Endothelial cell of umbilical vein (primary cell): Measurements from ENCODE around the gene CORO7. TPM values are rescaled to one million over a fixed set of nuclear protein-coding genes. Genes with fewer than 3 reads are reported as not detected.

ENCODE experiments used
- BruUV-seq: library from RNA; stranded (reverse); fragments of 400-500 nt; replicated peaks from 2 replicates; lab custom pipeline; 2021; lab: Mats Ljungman, UMichigan
- CTCF ChIA-PET: fragments of 300-600, 350-600 bp; sonication (Branson Sonifier 250); formaldehyde crosslinking; loops from one replicate; lab custom pipeline; 2021; ENCODE audit warnings: antibody characterized with exemption, inconsistent platforms; lab: Charles Lee
- POLR2A ChIA-PET: fragments of 300-600, 350-600 bp; sonication (Branson Sonifier 250); formaldehyde crosslinking; loops from one replicate; lab custom pipeline; 2021; ENCODE audit warnings: antibody characterized with exemption, inconsistent platforms; lab: Charles Lee
- DNase-seq: peaks from one replicate; pipeline ENCODE4 v3.0.0-alpha.2; 2011; ENCODE audit warnings: low read depth, low spot score
- FAIRE-seq: peaks from 2 replicates; lab custom pipeline; 2011; peaks lifted over from hg19 to GRCh38; lab: Jason Lieb, UNC
- H2AFZ ChIP-seq: 2 replicates; pipeline ENCODE4 v1.6.0; 2012; ENCODE audit warnings: low read depth, low read length, control low read depth, inconsistent platforms
- H3K27ac ChIP-seq: 2 replicates; pipeline ENCODE4 v1.5.1; 2011; ENCODE audit warnings: low read depth, mild to moderate bottlenecking, control low read depth, low read length, moderate library complexity; ENCODE audit not compliant: insufficient read depth
- H3K27me3 ChIP-seq, 2 experiments: 2 replicates each; pipeline versions ENCODE4 v1.6.0 to v1.6.1; 2011; ENCODE audit warnings: low read length in 2 of 2, mixed read lengths in 1 of 2; ENCODE audit not compliant: control insufficient read depth in 2 of 2, insufficient read depth in 2 of 2
- H3K36me3 ChIP-seq, 2 experiments: 2 replicates in 1 of 2; 3 replicates in 1 of 2; pipeline ENCODE4 v1.5.1; 2011; ENCODE audit warnings: low read length in 2 of 2, mild to moderate bottlenecking in 1 of 2, moderate library complexity in 1 of 2; ENCODE audit not compliant: control insufficient read depth in 2 of 2, insufficient read depth in 2 of 2; ENCODE audit errors: extremely low read depth in 1 of 2
- H3K4me1 ChIP-seq: 3 replicates; pipeline ENCODE4 v1.5.1; 2011; ENCODE audit warnings: mild to moderate bottlenecking, low read length; ENCODE audit not compliant: control insufficient read depth, insufficient read depth; ENCODE audit errors: extremely low read depth
- H3K4me2 ChIP-seq: 2 replicates; pipeline ENCODE4 v1.6.1; 2011; ENCODE audit warnings: low read length, control low read depth, mixed read lengths; ENCODE audit not compliant: insufficient read depth
- H3K4me3 ChIP-seq, 3 experiments: fragments of 200-600 bp in 1 of 3; sonication (generic), shearing (Covaris generic) in 1 of 3; replicated peaks in 1 of 3; 2 replicates each; pipeline ENCODE4 v1.5.1; 2011 to 2016; ENCODE audit warnings: control low read depth in 3 of 3, low read length in 3 of 3, mild to moderate bottlenecking in 2 of 3, inconsistent platforms in 1 of 3, low read depth in 1 of 3, moderate library complexity in 1 of 3; ENCODE audit not compliant: insufficient read depth in 1 of 3
- H3K79me2 ChIP-seq: 2 replicates; pipeline ENCODE4 v1.6.0; 2012; ENCODE audit warnings: low read length, inconsistent platforms; ENCODE audit not compliant: control insufficient read depth, insufficient read depth
- H3K9ac ChIP-seq: replicated peaks from 2 replicates; pipeline ENCODE3; 2011; ENCODE audit warnings: low read length, control low read depth; ENCODE audit not compliant: insufficient read depth; ENCODE audit errors: extremely low read depth
- H3K9me1 ChIP-seq: replicated peaks from 3 replicates; pipeline ENCODE4 v1.6.0; 2011; ENCODE audit warnings: mild to moderate bottlenecking, low read length; ENCODE audit not compliant: control insufficient read depth, insufficient read depth; ENCODE audit errors: extremely low read depth
- H3K9me3 ChIP-seq: replicated peaks from 2 replicates; pipeline ENCODE4 v1.5.1; 2012; ENCODE audit warnings: low read length, inconsistent platforms; ENCODE audit not compliant: control insufficient read depth, insufficient read depth
- H4K20me1 ChIP-seq: replicated peaks from 2 replicates; pipeline ENCODE3; 2011; ENCODE audit warnings: mild to moderate bottlenecking, low read length; ENCODE audit not compliant: control insufficient read depth, insufficient read depth; ENCODE audit errors: extremely low read depth
- CTCF ChIP-seq, 2 donors: IDR thresholded peaks; 1 replicate in 1 of 2; 2 replicates in 1 of 2; pipeline ENCODE4 v1.5.1; 2011; ENCODE audit warnings: low read length in 2 of 2, mild to moderate bottlenecking in 2 of 2, moderate library complexity in 2 of 2, control low read depth in 1 of 2, inconsistent platforms in 1 of 2, low read depth in 1 of 2; ENCODE audit not compliant: insufficient read depth in 1 of 2; ENCODE audit errors: extremely low read depth in 1 of 2
- EZH2 ChIP-seq: IDR thresholded peaks from 2 replicates; pipeline ENCODE4 v1.6.1; 2012; ENCODE audit warnings: borderline replicate concordance, low read depth, mild to moderate bottlenecking, moderate library complexity, low read length, inconsistent platforms; ENCODE audit not compliant: severe bottlenecking
- FOS ChIP-seq: IDR thresholded peaks from 2 replicates; pipeline ENCODE4 v1.6.1; 2011; ENCODE audit warnings: mild to moderate bottlenecking, low read length, moderate library complexity, borderline replicate concordance; ENCODE audit not compliant: insufficient read depth
- GATA2 ChIP-seq: IDR thresholded peaks from 2 replicates; pipeline ENCODE4 v1.7.0; 2011; ENCODE audit warnings: low read depth, mild to moderate bottlenecking, moderate library complexity, mixed read lengths, low read length; ENCODE audit not compliant: insufficient read length, insufficient read depth
- JUN ChIP-seq: IDR thresholded peaks from 2 replicates; pipeline ENCODE4 v1.6.1; 2011; ENCODE audit warnings: borderline replicate concordance, low read depth; ENCODE audit not compliant: insufficient read length, insufficient read depth
- MAX ChIP-seq: IDR thresholded peaks from 2 replicates; pipeline ENCODE4 v1.6.1; 2011; ENCODE audit not compliant: insufficient read depth, insufficient read length
- MYC ChIP-seq: IDR thresholded peaks from one replicate; pipeline ENCODE4 v1.6.1; 2011; ENCODE audit warnings: mild to moderate bottlenecking, low read depth, low read length
- POLR2A ChIP-seq: IDR thresholded peaks from 2 replicates; pipeline ENCODE4 v1.6.1; 2012; ENCODE audit warnings: low read depth, mild to moderate bottlenecking, control low read depth, low read length
- POLR2AphosphoS5 ChIP-seq: IDR thresholded peaks from 2 replicates; pipeline ENCODE4 v1.6.1; 2012; ENCODE audit warnings: low read depth, mild to moderate bottlenecking, control low read depth, low read length, moderate library complexity; ENCODE audit not compliant: insufficient read depth
- dilution Hi-C: fragments of 300-500 bp; cut with MboI; formaldehyde crosslinking; loops from one replicate; pipeline ENCODE4 v1.15.0; 2019; ENCODE audit warnings: low sequenced_read_pairs; ENCODE audit not compliant: extremely low pct_ligation_motif_present
- intact Hi-C: fragments of 100-400 bp; cut with micrococcal nuclease; formaldehyde crosslinking; loops from one replicate; pipeline ENCODE4 v1.10.0; 2022
- polyA plus RNA-seq, 4 experiments: library from polyadenylated mRNA; depleted of rRNA in 3 of 4; stranded (reverse) in 3 of 4; unstranded in 1 of 4; fragments of >200 nt; gene quantifications; 2 replicates each; pipeline versions ENCODE4 v1.2.1 to v1.2.3, GENCODE V29; 2011 to 2012; ENCODE audit warnings: missing spikeins in 1 of 4
- total RNA-seq: library from RNA; stranded (reverse); gene quantifications from 2 replicates; pipeline ENCODE4 v1.2.3, GENCODE V29; 2021

Gene CORO7
- total and polyA plus RNA-seq, 2 donors (not counting 3 experiments of a cell fraction or from before 2014, with no cell fraction given), result 42.5 to 72.3 TPM

- BruUV-seq, result no TSS peak
- Histone ChIP-seq H3K27me3 (no peaks in the 10 kb centered on the region), H4K20me1 (no peaks in the 10 kb centered on the region), H3K4me3 (no peak overlapping the region), H3K9ac (no peak overlapping the region), H3K9me3 (no peaks in the 10 kb centered on the region), H3K27ac (no peak overlapping the region), H3K9me1 (no peaks in the 10 kb centered on the region), H3K4me1 (peaks cover 6% of the 10 kb centered on the region), H2AFZ (no peak overlapping the region), H3K36me3 (no peaks in the 10 kb centered on the region), H3K4me2 (no peak overlapping the region), H3K79me2 (no peaks in the 10 kb centered on the region)
- POLR2A ChIA-PET, result no interaction called here
- dilution Hi-C loops, result no loop called here
- TF ChIP-seq CTCF (IDR thresholded peaks at IDR 0.05; ENCODE audit: extremely low read depth in 1 of 2, insufficient read depth in 1 of 2, low read depth in 1 of 2, low read length in 2 of 2) (no peak), POLR2AphosphoS5 (no peak), GATA2 (no peak), JUN (no peak), EZH2 (no peak), MYC (no peak), POLR2A (no peak), MAX (no peak), FOS (no peak)
- FAIRE-seq, result no peak
- DNase-seq, result no peak
- CTCF ChIA-PET, result interaction anchor here (3.3 kb wide), 1 partner anchor 27 kb away, joined by 11 read pairs; no protein-coding TSS in a partner anchor
- intact Hi-C loops, result no loop called here
These were observed 40.7 kb downstream of the CORO7 start for GRCh38 chr16:4375717-4376116.
